PFSK-1 (cell line): ENCODE measurements around the gene PERCC1.

Experiments
- REST ChIP-seq, 2 experiments: IDR thresholded peaks; 2 replicates each; pipeline versions ENCODE4 v1.6.1 to v1.8.0; 2011 to 2012; ENCODE audit warnings: low read depth in 2 of 2, low read length in 2 of 2, control low read depth in 1 of 2, inconsistent platforms in 1 of 2, mild to moderate bottlenecking in 1 of 2, moderate library complexity in 1 of 2; ENCODE audit not compliant: insufficient read depth in 1 of 2
- SIN3A ChIP-seq: IDR thresholded peaks from 2 replicates; pipeline ENCODE4 v1.6.1; 2012; ENCODE audit warnings: mild to moderate bottlenecking, low read length, moderate library complexity, borderline replicate concordance; ENCODE audit not compliant: insufficient read depth

- TF ChIP-seq SIN3A (no peak), REST (IDR thresholded peaks at IDR 0.05; ENCODE audit: insufficient read depth in 1 of 2, low read depth in 2 of 2, low read length in 2 of 2) (no peak)
Measured at GRCh38 chr16:1464196-1464893, 33.5 kb downstream of the PERCC1 start.
